Measurements from ENCODE around the gene PALS1. TPM values are rescaled to one million over a fixed set of nuclear protein-coding genes. Genes with fewer than 3 reads are reported as not detected.
A peak's percentile ranks its signal among the peaks of the same experiment; 100 is the strongest.

Gene PALS1
- total RNA-seq, 1 donor from 2014 or later, result 5.2 TPM

DNA sequence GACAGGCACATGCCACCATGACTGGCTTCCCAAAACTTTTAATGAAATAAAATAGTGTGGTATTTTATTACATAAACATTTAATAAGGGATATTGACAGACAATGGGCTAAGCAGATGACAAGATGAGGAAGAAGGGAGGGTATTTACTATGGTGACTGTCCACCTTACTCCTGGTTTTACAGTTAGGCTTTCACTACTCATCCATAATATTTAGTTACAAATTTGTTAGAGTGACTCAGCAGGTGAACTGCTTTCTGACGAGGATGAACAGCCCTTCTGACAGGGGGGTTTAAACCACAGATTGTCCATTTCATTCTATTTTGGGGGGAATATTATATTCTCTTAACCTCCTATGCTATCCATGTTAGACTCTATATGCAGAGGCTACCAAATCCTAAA, 3.6 kb upstream of the PALS1 start:
- Mint-ChIP-seq H3K4me3 (no peak overlapping the region), H3K27me3 (ENCODE audit: insufficient read depth) (peaks cover 20% of the 10 kb centered on the region), H3K9me3 (no peaks in the 10 kb centered on the region), H3K27ac (no peak overlapping the region), H3K4me1 (ENCODE audit: low read depth) (peaks cover 17% of the 10 kb centered on the region), H3K36me3 (ENCODE audit: low read depth) (no peaks in the 10 kb centered on the region)
- intact Hi-C loops (cut with micrococcal nuclease), result no loop called here
- DNase-seq (ENCODE audit: low spot score), result no peak

DNA sequence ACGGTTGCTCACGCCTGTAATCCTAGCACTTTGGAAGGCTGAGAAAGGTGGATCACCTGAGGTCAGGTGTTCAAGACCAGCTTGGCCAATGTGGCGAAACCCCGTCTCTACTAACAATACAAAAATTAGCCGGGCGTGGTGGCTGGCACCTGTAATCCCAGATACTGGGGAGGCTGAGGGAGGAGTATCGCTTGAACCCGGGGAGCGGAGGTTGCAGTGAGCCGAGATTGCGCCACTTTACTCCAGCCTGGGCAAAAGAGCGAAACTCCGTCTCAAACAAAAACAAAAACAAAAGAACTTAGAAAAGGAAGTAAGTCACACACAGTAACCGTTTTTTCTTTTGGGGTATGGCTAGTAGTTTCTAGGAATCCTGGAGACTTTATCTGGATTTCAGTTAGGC, 1.7 kb upstream of the PALS1 start:
- Mint-ChIP-seq H3K9me3 (no peaks in the 10 kb centered on the region), H3K4me1 (ENCODE audit: low read depth) (peaks cover 18% of the 10 kb centered on the region), H3K36me3 (ENCODE audit: low read depth) (no peaks in the 10 kb centered on the region), H3K27ac (no peak overlapping the region), H3K4me3 (peak overlapping the region; percentile 87), H3K27me3 (ENCODE audit: insufficient read depth) (peaks cover 20% of the 10 kb centered on the region)
- intact Hi-C loops (cut with micrococcal nuclease), result no loop called here
- no peak for DNase-seq (ENCODE audit: low spot score)

DNA sequence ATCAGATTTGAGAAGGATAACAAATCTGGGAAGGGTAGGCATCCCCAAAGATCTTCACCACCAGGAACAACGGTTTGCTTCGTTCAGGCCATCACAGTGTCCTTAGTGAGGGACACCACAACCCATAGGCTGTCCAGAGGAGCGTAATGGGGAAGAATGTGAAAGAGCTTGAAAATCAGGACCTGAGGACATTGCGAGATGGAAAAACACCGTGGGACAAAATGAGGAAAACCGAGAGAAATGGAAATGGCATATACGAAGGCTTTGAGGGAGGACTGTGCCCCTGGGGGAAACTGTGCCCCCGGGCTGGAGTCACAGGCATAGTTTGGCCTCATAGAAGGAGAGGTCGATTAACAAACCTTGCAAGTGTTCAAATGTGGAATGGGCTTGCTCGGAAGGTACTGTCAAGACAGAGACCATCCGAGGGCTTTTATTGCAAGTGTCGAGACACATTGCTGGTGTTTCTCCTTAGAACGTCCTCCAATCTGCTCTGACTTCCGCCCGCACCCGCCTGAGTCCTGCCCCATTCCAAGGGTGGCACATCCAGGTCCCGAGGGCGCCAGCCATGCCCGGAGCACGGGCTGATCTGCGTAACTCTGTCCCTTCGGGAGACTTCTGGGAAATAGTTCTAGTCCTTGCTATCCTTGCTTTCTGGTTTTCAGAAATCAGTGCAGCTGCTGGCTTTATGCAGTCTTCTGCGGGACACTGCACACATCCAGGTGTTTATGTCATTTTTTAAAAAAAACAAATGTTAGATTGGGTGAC, 885 bp upstream of the PALS1 start:
- H3K27ac Mint-ChIP-seq, result no peak overlapping the region
- intact Hi-C loops (cut with micrococcal nuclease), result loop anchor here (2.0 to 10.0 kb wide), 3 partner anchors 452 to 1554 kb away; partner anchors contain the start of genes ZFP36L1 and ZFYVE26
- peak overlapping the region; percentile 87 for H3K4me3 Mint-ChIP-seq
- peaks cover 18% of the 10 kb centered on the region for H3K4me1 Mint-ChIP-seq (ENCODE audit: low read depth)
- peak; percentile 18 for DNase-seq (ENCODE audit: low spot score)
- H3K9me3 Mint-ChIP-seq, result no peaks in the 10 kb centered on the region
- H3K27me3 Mint-ChIP-seq (ENCODE audit: insufficient read depth), result peaks cover 20% of the 10 kb centered on the region
- H3K36me3 Mint-ChIP-seq (ENCODE audit: low read depth), result no peaks in the 10 kb centered on the region

DNA sequence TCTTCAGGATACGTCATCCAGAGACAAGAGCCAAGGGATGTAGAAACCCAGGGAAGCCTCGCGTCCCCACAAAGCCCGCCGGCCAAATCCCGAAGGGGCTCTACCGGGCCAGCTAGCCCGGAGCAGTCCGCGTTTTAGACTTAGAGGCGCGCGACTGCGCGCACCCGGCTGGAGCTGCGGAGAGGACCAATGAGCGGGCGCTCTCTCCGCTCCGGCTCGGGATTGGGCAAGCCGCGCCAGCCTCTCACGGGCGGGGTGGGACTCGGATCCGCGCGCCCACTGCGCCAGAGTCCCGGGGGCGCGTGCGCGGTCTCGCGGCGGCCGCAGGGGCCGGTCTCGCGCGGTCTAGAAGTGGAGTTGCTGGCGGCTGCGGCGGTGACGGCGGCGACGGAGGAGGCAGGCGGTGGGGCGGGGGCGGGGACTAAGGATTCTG, 241 bp upstream of the PALS1 start:
- peak overlapping the region; percentile 80 for H3K27ac Mint-ChIP-seq
- DNase-seq (ENCODE audit: low spot score), result peak; percentile 92
- H3K36me3 Mint-ChIP-seq (ENCODE audit: low read depth), result no peaks in the 10 kb centered on the region
- peak overlapping the region; percentile 87 for H3K4me3 Mint-ChIP-seq
- peaks cover 20% of the 10 kb centered on the region for H3K27me3 Mint-ChIP-seq (ENCODE audit: insufficient read depth)
- H3K4me1 Mint-ChIP-seq (ENCODE audit: low read depth), result peaks cover 18% of the 10 kb centered on the region
- intact Hi-C loops (cut with micrococcal nuclease), result loop anchor here (1.0 to 10.0 kb wide), 7 partner anchors 52 to 1554 kb away; partner anchors contain the start of genes ATP6V1D, GARIN2, GPHN and ZFP36L1
- no peaks in the 10 kb centered on the region for H3K9me3 Mint-ChIP-seq

DNA sequence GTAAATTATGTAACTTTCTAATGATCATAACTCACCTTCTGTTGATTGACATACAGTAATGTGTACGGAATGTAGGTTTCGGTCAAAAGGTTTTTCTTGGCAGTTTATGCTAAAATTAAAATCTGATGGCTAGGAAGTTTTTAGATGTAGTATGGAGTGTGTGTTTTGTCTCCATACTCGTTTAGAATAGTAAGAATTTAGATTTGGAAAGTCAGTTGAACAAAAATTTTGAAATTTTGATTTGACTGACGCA, 859 bp downstream of the PALS1 start:
- no peaks in the 10 kb centered on the region for H3K36me3 Mint-ChIP-seq (ENCODE audit: low read depth)
- H3K27me3 Mint-ChIP-seq (ENCODE audit: insufficient read depth), result peaks cover 20% of the 10 kb centered on the region
- peak overlapping the region; percentile 29 for H3K27ac Mint-ChIP-seq
- H3K4me1 Mint-ChIP-seq (ENCODE audit: low read depth), result peaks cover 18% of the 10 kb centered on the region
- H3K9me3 Mint-ChIP-seq, result no peaks in the 10 kb centered on the region
- H3K4me3 Mint-ChIP-seq, result peak overlapping the region; percentile 87
- no peak for DNase-seq (ENCODE audit: low spot score)
- intact Hi-C loops (cut with micrococcal nuclease), result loop anchor here (5.0 to 10.0 kb wide), 2 partner anchors 450 to 1553 kb away; partner anchors contain the start of gene ZFP36L1

DNA sequence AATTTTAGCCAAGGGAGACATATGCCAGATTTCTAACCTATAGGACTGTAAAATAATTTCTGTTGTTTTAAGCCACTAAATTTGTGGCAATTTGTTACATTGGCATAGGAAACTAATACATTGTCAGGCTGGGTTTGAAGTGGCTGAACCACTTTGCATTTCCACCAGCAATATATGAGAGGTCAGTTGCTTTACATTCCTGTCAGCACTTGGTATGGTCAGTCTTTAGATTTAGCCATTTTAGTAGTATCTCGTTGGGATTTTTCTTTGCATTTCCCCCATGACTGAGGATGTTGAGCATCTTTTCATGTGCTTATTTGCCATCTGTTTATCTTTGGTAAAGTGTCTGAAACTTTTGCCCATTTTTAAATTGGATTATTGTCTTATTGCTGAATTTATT, 3.9 kb downstream of the PALS1 start:
- DNase-seq (ENCODE audit: low spot score), result no peak
- no peaks in the 10 kb centered on the region for H3K36me3 Mint-ChIP-seq (ENCODE audit: low read depth)
- no peak overlapping the region for H3K27ac Mint-ChIP-seq
- intact Hi-C loops (cut with micrococcal nuclease), result loop anchor here (10.0 kb wide), 1 partner anchor 1550 kb away; the partner anchor contains the start of gene ZFP36L1
- peaks cover 16% of the 10 kb centered on the region for H3K4me1 Mint-ChIP-seq (ENCODE audit: low read depth)
- H3K27me3 Mint-ChIP-seq (ENCODE audit: insufficient read depth), result peaks cover 6% of the 10 kb centered on the region
- no peak overlapping the region for H3K4me3 Mint-ChIP-seq
- no peaks in the 10 kb centered on the region for H3K9me3 Mint-ChIP-seq

DNA sequence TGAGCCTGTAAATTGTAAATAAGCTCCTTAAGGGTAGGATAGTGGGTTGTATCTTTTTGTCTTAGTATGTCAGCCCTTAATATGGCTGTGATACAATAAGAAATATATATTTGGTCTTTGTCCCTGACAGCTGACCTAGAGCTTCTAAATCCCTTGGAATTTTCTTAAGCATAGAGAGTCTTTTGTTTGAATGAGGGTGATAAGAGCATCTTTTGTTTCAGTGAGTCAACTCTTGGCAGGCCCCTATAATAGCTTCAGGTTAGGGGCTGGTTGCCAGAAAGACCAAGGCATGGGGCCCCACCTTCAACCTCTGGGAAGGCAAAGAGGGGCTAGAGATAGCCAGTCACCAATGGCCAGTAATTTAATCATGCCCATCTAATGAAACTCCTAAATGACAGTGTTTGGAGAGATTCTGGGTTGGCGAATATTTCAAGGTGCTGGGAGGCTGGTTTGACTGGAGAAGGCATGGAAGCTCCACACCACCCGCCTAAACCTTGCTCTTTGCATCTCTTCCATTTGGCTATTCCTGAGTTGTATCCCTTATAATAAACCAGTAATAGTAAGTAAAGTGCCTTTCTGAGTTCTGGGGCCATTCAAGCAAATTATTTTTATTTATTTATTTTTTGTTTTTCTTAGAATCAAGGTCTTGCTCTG, 10.5 kb downstream of the PALS1 start:
- Mint-ChIP-seq H3K27me3 (ENCODE audit: insufficient read depth) (no peaks in the 10 kb centered on the region), H3K27ac (no peak overlapping the region)
- intact Hi-C loops (cut with micrococcal nuclease), result no loop called here

DNA sequence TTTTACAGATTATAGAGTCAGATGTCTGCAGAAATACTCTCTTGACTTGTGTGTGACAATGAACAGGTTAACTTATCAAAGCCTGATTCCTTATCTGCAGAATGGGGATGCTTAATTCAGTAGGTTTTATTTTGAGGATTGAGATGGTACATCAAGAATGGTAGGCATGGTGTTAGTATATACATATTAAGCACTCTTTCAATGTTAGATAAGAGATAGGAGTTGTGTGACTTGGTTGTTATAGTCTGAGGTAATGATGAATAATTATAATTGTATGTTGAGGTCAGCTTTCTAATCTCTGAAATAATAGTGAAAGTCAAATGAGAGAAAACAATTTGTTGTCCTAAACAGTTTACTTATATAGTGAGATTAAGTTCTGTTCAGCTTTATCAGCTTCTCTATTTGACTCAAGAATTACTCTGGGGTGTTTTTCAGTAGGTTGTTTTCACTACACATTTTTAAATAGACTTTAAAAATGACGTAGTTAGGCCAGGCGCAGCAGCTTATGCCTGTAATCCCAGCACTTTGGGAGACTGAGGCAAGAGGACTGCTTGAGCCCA, 11.9 kb downstream of the PALS1 start:
- Mint-ChIP-seq H3K4me1 (ENCODE audit: low read depth) (no peaks in the 10 kb centered on the region), H3K36me3 (ENCODE audit: low read depth) (no peaks in the 10 kb centered on the region), H3K27me3 (ENCODE audit: insufficient read depth) (no peaks in the 10 kb centered on the region), H3K27ac (no peak overlapping the region), H3K9me3 (no peaks in the 10 kb centered on the region), H3K4me3 (no peak overlapping the region)
- intact Hi-C loops (cut with micrococcal nuclease), result no loop called here
- DNase-seq (ENCODE audit: low spot score), result no peak

More for the DNA sequence above, 10.5 kb downstream of the PALS1 start:
- DNase-seq (ENCODE audit: low spot score), result no peak
- no peaks in the 10 kb centered on the region for H3K9me3 Mint-ChIP-seq
- H3K4me3 Mint-ChIP-seq, result no peak overlapping the region
- H3K4me1 Mint-ChIP-seq (ENCODE audit: low read depth), result no peaks in the 10 kb centered on the region
- H3K36me3 Mint-ChIP-seq (ENCODE audit: low read depth), result no peaks in the 10 kb centered on the region

DNA sequence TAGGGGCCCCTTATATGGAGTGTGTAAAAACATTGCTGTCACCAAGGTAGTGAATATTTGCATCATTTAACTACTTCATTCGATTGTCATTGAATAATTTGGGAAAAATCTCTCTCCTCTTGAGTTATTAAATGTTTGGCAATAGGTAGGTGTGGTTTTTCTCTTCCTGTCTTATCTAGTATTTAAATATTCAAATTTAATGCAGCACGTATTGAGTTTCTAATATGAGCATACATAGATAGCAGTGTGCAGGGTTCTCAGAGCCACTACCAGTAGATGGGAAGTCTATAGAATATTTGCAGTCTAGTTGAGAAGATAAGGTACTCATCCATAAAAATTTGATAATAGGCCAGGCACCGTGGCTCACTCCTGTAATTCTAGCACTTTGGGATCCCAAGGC, 16.7 kb downstream of the PALS1 start:
- Mint-ChIP-seq H3K4me3 (no peak overlapping the region), H3K9me3 (no peaks in the 10 kb centered on the region), H3K27me3 (ENCODE audit: insufficient read depth) (no peaks in the 10 kb centered on the region), H3K36me3 (ENCODE audit: low read depth) (no peaks in the 10 kb centered on the region), H3K27ac (no peak overlapping the region), H3K4me1 (ENCODE audit: low read depth) (no peaks in the 10 kb centered on the region)
- no peak for DNase-seq (ENCODE audit: low spot score)
- intact Hi-C loops (cut with micrococcal nuclease), result no loop called here

DNA sequence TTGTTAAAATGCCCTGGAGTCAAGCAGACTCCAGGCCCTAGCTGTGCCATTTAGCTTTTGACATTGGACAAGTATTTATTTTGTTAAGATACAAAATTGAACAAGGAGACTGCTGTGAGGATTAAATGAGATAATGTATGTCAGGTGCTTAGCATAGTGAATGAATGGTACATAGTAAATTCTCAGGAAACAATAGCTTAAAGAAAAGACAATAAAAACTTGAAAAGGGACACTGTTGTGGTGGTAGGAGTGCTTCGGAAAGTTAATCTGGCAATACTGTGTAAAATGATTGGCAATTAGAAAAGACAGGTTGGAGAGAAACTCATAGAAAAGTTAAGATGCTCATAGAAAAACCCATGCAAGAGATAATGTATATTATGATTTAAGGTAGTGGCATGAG, 19.7 kb downstream of the PALS1 start:
- Mint-ChIP-seq H3K27ac (no peak overlapping the region), H3K4me1 (ENCODE audit: low read depth) (no peaks in the 10 kb centered on the region), H3K27me3 (ENCODE audit: insufficient read depth) (no peaks in the 10 kb centered on the region), H3K4me3 (no peak overlapping the region), H3K36me3 (ENCODE audit: low read depth) (no peaks in the 10 kb centered on the region), H3K9me3 (no peaks in the 10 kb centered on the region)
- DNase-seq (ENCODE audit: low spot score), result no peak
- intact Hi-C loops (cut with micrococcal nuclease), result no loop called here

DNA sequence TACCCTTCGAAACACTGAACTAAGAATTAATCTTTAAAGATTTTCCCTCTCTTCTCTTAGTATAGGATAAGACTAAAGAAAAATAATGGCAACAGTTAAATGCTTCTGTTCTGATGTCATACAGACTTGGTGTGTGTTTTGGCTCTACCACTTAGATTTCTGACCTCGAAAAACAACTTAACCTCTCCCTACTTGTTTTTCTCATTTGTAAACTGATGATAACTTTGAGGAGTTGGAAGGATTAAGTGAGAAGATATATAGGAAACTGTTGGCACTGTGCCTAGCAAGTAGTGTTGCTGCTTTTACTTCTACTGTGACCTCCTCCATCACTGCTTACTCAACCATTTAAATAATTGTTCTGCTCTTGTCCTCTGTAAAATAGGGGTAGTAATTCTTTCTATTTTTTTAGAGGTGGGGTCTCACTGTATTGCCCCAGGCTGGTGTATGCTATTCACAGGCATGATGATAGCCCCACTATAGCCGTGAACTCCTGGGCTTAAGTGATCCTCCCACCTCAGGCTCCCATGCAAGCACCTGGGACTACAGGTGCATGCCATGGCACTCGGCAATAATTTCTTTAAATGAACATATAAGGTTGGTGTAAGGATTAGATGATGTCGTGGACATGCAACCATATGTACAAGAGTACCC, 22.4 kb downstream of the PALS1 start:
- Mint-ChIP-seq H3K27me3 (ENCODE audit: insufficient read depth) (no peaks in the 10 kb centered on the region), H3K4me1 (ENCODE audit: low read depth) (peaks cover 9% of the 10 kb centered on the region), H3K36me3 (ENCODE audit: low read depth) (no peaks in the 10 kb centered on the region), H3K27ac (no peak overlapping the region), H3K9me3 (no peaks in the 10 kb centered on the region), H3K4me3 (no peak overlapping the region)
- no peak for DNase-seq (ENCODE audit: low spot score)
- intact Hi-C loops (cut with micrococcal nuclease), result no loop called here

DNA sequence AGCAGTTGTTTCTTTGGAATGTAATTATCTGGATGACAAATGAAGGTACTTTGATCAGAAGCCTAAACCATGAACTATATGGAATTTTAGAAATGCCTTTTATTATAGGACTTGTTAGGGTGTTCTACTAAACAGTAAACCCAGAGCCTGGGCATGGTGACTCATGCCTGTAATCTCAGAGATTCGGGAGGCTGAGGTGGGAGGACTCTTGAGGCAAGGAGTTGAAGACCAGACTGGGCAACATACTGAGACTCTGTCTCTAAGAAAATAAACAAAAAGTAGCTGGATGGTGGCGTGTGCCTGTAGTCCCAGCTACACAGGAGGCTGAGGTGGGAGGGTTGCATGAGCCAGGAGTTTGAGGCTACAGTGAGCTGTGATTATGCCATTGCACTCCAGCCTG, 23.9 kb downstream of the PALS1 start:
- Mint-ChIP-seq H3K9me3 (no peaks in the 10 kb centered on the region), H3K27me3 (ENCODE audit: insufficient read depth) (no peaks in the 10 kb centered on the region), H3K36me3 (ENCODE audit: low read depth) (no peaks in the 10 kb centered on the region), H3K4me3 (no peak overlapping the region), H3K4me1 (ENCODE audit: low read depth) (peaks cover 9% of the 10 kb centered on the region), H3K27ac (no peak overlapping the region)
- no peak for DNase-seq (ENCODE audit: low spot score)
- intact Hi-C loops (cut with micrococcal nuclease), result no loop called here
